ENCODE measurements around the gene MYOT.

MYOT gene

DNA sequence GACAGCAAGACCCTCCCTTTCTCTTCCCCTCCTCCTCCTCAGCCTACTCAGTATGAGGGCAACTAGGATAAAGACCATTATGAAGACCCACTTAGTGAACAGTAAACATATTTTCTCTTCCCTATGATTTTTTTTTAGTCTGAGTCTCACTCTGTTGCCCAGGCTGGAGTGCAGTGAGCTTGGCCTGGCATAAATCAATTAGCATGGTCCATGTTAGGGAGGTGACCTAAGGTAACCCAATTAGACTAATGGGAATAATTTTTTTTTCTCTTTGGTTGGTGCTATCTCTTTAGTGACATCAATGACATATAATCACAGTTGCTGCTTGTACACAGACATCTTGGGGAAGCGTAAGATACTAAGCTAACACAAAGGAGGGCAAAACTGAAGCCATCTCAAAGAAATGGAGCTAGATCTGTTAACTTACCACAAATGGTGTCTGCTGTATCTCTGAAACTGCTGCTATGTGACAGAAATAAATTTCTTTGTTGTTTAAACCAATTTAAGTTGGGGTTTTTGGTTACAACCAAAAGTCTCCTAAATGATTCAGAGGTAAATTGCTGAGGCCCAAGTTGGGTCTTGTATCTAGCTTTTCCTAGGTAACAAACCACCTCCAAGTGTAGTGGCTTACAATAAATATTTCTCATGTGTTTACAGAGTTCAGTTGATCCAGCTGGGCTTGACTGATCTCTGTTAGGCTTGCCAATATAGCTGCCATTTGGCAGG, 34.9 kb downstream of the MYOT start:
- DNase-seq, result no peak

DNA sequence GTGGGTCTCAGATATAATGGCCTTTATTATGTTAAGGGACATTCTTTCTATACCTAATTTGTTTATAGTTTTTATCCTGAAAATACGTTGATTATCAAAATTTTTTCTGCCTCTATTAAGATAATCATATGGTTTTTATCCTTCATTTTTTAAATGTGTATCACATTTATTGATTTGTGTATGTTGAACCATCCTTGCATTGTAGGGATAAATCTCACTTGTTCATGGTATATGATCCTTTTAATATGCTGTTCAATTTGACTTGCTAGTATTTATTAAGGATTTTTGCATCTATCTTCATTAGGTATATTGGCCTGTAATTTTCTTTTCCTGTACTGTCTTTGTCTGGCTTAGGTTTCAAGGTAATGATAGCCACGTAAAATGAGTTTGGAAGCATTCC, 47.1 kb downstream of the MYOT start:
- no peak for DNase-seq

DNA sequence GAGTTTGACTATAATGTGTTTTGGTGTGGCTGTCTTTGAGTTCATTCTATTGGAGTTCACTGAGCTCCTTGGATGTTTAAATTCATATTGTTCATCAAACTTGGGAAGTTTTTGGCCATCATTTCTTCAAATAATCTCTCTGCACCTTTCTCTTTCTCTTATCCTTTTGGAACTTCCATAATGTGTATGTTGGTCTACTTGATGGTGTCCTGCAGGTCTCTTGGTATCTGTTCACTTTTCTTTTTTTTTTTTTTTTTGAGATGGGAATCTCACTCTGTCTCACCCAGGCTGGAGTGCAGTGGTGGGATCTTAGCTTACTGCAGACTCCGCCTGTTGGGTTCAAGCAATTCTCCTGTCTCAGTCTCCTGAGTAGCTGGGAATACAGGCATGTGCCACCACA, 49.3 kb downstream of the MYOT start:
- DNase-seq, result no peak

DNA sequence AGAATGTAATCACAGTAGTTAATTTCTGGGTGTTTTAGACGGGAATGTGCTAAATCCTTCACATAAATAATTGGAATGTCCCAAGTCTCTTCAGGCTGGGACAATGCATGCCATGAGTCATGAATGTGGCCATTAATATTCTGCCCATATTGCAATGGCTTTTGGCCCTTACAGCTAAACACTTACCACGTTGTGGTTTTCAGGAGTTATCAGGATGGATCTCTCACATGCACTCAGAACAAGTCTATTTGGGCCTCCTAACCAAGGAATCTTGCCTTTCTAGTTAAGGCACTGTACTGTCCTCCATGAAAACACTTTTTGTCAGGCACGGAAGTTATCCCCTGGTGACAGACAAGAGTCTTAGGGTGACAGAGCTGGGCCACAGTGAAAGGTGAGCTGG, 54.3 kb downstream of the MYOT start:
- peak; percentile 55 for DNase-seq

- DNase-seq, result peak; percentile 14
Measured at GRCh38 chr5:137923856-137924255, 56.2 kb downstream of the MYOT start.

DNA sequence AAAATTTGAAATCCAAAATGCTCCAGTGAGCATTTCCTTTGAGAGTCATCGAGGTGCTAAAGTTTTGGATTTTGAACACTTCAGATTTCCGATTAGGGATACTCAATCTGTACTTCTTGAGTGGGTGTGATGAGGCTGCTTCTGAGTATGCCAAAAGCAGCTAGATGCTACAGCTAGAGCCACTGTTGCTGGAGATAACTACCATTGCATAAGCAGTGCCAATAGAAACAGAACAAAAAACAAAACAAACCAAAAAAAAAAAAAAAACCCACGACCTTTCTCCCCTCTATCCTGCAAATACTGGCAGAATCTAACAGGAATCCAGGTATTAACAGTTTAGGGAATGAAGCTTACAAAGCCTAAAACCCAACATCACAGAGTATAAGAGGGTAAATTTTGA, 65.1 kb downstream of the MYOT start:
- DNase-seq, result no peak

DNA sequence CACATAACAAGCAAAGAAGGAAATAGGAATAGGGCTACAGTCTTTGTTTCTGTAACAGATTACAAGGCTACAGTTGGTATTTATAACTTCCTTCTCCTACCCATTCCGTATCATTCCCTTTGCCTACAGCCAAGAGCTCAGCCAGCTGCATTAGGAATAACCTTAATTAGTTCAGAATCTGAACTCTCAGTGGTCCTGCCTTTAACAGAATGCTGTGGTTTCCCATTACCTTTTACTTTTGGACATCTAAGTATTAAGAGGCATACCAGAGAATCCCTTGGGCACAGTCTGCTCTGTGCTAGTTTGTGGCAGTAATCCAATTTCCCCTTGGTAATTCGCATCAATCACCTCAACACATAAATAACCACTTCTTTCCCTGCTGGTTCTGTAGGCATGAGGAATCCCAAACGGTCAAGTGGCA, 65.8 kb downstream of the MYOT start:
- DNase-seq, result no peak

GRCh38 chr5:137935190-137935589, 67.5 kb downstream of the MYOT start:
- DNase-seq, result no peak

GRCh38 chr5:137935694-137936093, 68.0 kb downstream of the MYOT start:
- no peak for DNase-seq
